Activated T-helper 17 cell treated with anti-CD3 and anti-CD28 coated beads, Interleukin-2, amount 50 U/mL, for 72 hours (primary cell): ENCODE data around the gene ANKRD13A. TPM values are rescaled to one million over a fixed set of nuclear protein-coding genes. Genes with fewer than 3 reads are reported as not detected.
"Not testable (repeated sequence)": the region's sequence is repeated elsewhere in the genome, so short reads cannot be mapped to it uniquely, and the experiment has no call there.

Source experiments
- ATAC-seq: fragments of 150-1000 bp; cut with Tn5 transposase; replicated peaks from 2 replicates; pipeline ENCODE4 v1.10.0; 2021; ENCODE audit warnings: mild to moderate bottlenecking, moderate library complexity
- H3K27ac Mint-ChIP-seq: one replicate; pipeline ENCODE4 v1.8.0; 2022; ENCODE audit warnings: mixed read lengths
- H3K27me3 Mint-ChIP-seq: one replicate; pipeline ENCODE4 v1.8.0; 2022; ENCODE audit warnings: mixed read lengths
- H3K36me3 Mint-ChIP-seq: one replicate; pipeline ENCODE4 v1.8.0; 2022; ENCODE audit warnings: low read depth, mild to moderate bottlenecking, mixed read lengths
- H3K4me1 Mint-ChIP-seq: one replicate; pipeline ENCODE4 v1.8.0; 2022; ENCODE audit warnings: mixed read lengths
- H3K4me3 Mint-ChIP-seq: one replicate; pipeline ENCODE4 v1.8.0; 2022; ENCODE audit warnings: mild to moderate bottlenecking, mixed read lengths
- H3K9me3 Mint-ChIP-seq: one replicate; pipeline ENCODE4 v1.8.0; 2022; ENCODE audit warnings: mixed read lengths
- total RNA-seq, 2 donors: library from RNA; stranded (reverse); gene quantifications; one replicate each; pipeline ENCODE4 v1.2.3, GENCODE V29; 2022

The ANKRD13A gene
- total RNA-seq, 2 donors from 2014 or later: 61.4 to 68.5 TPM

DNA sequence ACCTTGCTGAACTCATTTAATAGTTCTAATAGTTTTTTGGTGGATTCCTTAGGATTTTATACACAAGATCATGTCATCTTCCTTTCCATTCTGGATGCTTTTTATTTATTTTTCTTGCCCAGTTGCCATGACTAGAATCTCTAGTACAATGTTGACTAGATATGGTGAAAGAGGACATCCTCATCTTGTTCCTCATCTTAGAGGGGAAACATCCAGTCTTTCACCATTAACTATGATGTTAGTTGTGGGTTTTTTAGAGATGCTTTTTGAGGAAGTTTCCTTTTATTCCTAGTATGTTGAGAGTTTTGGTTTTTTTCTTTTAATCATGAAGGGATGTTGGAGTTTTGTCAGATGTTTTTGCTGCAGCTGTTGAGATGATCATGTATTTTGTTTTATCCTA, 8.7 kb downstream of the ANKRD13A start:
- no peak for ATAC-seq
- H3K27me3 Mint-ChIP-seq: no peaks in the 10 kb centered on the region
- peaks cover 58% of the 10 kb centered on the region for H3K4me1 Mint-ChIP-seq
- H3K27ac Mint-ChIP-seq: no peak overlapping the region
- peak overlapping the region; percentile 77 for H3K4me3 Mint-ChIP-seq
- H3K9me3 Mint-ChIP-seq: no peaks in the 10 kb centered on the region
- peaks cover 42% of the 10 kb centered on the region for H3K36me3 Mint-ChIP-seq

DNA sequence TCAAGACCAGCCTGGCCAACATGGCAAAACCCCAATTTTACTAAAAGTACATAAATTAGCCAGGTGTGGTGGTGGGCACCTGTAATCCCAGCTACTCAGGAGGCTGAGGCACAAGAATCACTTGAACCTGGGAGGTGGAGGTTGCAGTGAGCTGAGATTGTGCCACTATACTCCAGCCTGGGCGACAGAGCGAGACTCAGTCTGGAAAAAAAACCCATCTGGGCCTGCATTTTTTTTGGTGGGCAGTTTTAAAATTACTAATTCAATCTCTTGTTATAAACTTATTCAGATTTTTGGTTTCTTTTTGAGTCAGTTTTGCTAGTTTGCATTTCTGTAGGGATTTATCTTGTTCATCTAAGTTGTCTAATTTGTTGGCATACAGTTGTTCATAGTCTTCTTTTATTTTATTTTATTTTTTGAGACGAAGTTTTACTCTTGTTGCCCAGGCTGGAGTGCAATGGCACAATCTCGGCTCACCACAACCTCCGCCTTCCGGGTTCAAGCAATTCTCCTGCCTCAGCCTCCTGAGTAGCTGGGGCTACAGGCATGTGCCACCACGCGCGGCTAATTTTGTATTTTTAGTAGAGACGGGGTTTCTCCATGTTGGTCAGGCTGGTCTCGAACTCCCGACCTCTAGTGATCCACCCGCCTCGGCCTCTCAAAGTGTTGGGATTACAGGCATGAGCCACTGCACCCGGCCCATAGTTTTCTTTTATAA, 9.6 kb downstream of the ANKRD13A start:
- ATAC-seq: peak; percentile 40
- H3K4me1 Mint-ChIP-seq: peaks cover 50% of the 10 kb centered on the region
- H3K27ac Mint-ChIP-seq: peak overlapping the region; percentile 79
- H3K27me3 Mint-ChIP-seq, H3K9me3 Mint-ChIP-seq: not testable (repeated sequence)
- H3K4me3 Mint-ChIP-seq: peak overlapping the region; percentile 77
- H3K36me3 Mint-ChIP-seq: peaks cover 43% of the 10 kb centered on the region

DNA sequence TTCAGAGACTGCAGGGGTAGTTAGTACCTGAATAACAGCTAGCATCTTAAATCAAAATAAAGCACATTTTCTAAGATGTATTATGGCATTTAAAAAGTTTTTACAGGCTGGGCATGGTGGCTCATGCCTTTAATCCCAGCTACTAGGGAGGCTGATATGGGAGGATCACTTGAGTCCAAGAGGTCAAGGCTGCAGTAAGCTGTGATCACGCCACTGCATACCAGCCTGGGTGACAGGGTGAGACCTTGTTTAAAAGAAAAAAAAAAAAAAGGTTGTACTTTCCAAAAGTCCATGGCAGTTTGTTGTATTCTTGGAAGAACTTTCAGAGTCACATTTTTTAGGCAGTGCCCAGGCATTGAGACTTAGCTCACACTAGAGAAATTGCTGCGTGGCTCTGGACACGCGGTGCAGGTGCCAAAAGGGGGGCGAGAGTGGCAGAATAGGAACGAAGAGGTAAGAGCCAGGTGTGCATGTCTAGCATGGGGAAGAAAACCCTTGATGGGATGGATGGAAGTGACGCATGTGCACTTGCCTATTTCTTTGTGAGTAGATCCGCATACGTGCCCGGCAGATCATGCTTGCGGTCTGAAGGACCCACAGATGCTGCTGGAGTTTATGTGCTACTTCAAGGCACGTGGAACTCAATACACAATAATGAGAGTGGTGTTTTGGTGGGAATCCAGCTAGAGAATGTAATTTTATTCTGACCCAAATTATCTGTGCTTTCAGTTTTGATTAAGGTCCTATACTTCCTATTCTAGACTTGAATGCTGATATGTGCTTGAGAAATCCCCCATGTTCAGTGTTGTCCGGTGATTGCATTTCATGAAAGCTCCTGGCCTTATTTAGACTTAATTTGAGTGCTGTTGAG, 11.9 kb downstream of the ANKRD13A start:
- H3K9me3 Mint-ChIP-seq: no peaks in the 10 kb centered on the region
- H3K4me3 Mint-ChIP-seq: peak overlapping the region; percentile 77
- peaks cover 64% of the 10 kb centered on the region for H3K36me3 Mint-ChIP-seq
- H3K4me1 Mint-ChIP-seq: peaks cover 43% of the 10 kb centered on the region
- H3K27me3 Mint-ChIP-seq: no peaks in the 10 kb centered on the region
- peak; percentile 62 for ATAC-seq
- peak overlapping the region; percentile 85 for H3K27ac Mint-ChIP-seq

DNA sequence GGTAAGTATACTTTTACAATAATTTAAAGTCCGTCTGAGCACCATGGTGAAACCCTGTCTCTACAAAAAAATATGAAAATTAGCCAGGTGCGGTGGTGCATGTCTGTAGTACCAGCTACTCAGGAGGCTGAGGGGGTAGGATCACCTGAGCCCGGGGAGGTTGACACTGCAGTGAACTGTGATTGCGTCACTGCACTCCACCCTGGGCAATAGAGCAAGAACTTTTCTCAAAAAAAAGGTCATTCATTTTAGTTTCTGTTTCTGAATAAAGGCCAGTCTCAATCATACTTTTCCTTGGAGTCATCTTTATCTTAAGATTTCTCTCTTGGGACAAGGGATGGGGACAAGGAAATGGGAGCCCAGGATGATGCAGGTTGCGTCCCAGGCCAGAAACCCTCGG, 12.9 kb downstream of the ANKRD13A start:
- Mint-ChIP-seq H3K36me3 (peaks cover 64% of the 10 kb centered on the region), H3K27me3 (no peaks in the 10 kb centered on the region), H3K27ac (peak overlapping the region; percentile 85), H3K4me1 (peaks cover 43% of the 10 kb centered on the region), H3K4me3 (peak overlapping the region; percentile 77), H3K9me3 (no peaks in the 10 kb centered on the region)
- no peak for ATAC-seq

DNA sequence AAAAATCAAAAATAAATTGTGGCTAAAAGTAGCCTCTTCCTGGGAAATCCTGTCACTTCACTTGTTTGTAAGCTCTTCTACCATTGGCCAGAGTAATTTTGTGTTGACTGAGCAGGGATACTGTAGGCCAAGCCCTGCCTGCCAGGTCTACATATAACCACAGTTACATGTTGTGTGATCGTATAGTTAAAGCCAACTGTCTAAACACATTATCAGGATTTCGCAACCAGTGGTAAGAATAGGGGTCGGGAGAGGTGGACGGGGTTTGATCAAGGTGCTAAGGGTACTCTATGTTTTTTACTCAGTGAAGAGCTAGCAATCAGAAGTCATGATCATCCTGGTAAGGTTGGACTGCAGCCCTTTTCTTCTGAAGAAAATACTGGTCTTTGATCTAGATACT, 13.4 kb downstream of the ANKRD13A start:
- no peaks in the 10 kb centered on the region for H3K9me3 Mint-ChIP-seq
- peak overlapping the region; percentile 77 for H3K4me3 Mint-ChIP-seq
- H3K27me3 Mint-ChIP-seq: no peaks in the 10 kb centered on the region
- peak overlapping the region; percentile 85 for H3K27ac Mint-ChIP-seq
- peaks cover 43% of the 10 kb centered on the region for H3K4me1 Mint-ChIP-seq
- H3K36me3 Mint-ChIP-seq: peaks cover 68% of the 10 kb centered on the region
- ATAC-seq: no peak

DNA sequence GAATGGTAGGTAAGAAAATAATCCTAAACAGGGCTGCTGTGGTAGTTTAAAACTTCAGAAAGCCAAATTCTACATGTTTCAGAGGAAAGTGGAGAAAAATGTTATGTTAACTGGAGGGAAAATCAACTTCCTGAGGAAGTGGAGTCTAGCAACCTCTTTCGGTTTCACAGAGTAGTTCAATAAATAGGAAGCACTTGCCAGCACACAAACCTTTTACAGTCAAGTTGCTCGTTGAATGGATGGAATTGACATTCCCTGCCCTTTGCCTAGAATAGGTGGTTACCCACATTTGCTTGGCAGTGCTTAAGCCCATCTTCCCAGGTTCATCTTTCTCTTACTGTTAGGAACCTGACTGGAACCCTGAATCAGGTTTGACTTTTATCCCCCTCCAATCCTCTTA, 15.9 kb downstream of the ANKRD13A start:
- no peaks in the 10 kb centered on the region for H3K9me3 Mint-ChIP-seq
- H3K27me3 Mint-ChIP-seq: no peaks in the 10 kb centered on the region
- no peak for ATAC-seq
- peak overlapping the region; percentile 66 for H3K27ac Mint-ChIP-seq
- peak overlapping the region; percentile 54 for H3K4me3 Mint-ChIP-seq
- peaks cover 87% of the 10 kb centered on the region for H3K36me3 Mint-ChIP-seq
- peaks cover 30% of the 10 kb centered on the region for H3K4me1 Mint-ChIP-seq

DNA sequence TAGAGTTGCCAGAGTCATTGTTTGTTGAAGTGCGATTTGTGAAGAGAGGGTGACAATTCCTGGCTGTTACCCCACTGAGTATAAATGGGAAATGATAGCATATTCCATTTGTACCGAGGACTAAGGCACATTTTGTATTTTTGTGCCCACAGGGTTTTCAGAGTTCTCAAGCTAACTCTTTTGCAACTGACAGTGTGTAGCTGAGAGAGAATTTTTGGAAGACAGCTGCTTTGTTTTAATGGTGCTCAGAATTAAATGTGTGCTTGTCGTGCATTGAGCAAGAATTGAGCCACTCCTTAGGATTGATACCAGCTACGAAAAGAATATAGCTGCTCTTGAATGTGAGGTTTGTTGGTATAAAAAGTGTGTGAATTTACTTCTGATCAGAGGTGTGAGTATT, 21.7 kb downstream of the ANKRD13A start:
- ATAC-seq: no peak
- peaks cover 100% of the 10 kb centered on the region for H3K36me3 Mint-ChIP-seq
- no peak overlapping the region for H3K27ac Mint-ChIP-seq

DNA sequence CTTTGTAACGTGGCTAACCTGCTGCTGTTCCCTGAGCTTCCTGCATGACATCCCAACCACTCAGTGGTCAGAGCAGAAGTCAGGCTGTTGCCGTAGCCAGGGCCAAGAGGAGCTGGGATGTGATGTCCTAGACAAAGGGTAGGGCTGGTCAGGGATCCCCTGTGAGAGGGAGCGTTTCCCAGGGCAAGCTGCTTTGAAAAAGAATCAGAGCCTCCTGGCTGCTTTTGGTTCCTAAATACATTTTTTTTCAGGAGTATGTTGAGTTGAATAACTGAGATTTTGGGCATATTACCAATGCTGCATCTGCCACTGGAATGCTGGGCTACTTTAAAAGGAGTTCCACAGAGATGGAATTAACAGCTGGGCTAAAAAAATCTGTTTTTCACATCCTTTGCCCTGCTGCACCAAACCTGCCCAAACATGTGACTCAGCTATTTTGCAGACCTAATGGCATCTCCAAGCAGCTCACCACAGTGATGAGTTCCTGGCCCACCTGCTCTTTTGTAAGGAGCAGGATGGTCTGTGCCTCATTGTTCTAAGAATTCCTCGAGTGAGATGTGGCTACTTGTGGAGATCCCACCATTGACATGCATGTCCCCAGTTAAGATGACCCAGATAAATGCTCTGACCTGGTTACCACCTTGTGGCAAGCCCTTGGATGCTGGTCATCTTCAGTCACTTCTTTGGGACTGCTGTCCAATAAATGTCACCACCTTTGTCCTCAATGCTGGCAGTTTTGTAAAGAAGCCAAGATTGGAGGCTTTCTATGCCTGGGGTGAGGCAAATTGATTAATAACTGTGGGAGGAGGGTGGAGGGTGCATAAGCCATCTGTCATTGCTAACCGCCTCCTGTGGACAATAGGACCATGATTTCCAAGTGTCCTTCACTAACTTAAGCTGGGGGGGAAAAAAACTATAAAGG, 24.1 kb downstream of the ANKRD13A start:
- H3K36me3 Mint-ChIP-seq: peaks cover 98% of the 10 kb centered on the region
- H3K4me3 Mint-ChIP-seq: no peak overlapping the region
- H3K27ac Mint-ChIP-seq: no peak overlapping the region
- H3K27me3 Mint-ChIP-seq: no peaks in the 10 kb centered on the region
- H3K4me1 Mint-ChIP-seq: peaks cover 7% of the 10 kb centered on the region
- no peaks in the 10 kb centered on the region for H3K9me3 Mint-ChIP-seq
- ATAC-seq: no peak

More for the DNA sequence above, 21.7 kb downstream of the ANKRD13A start:
- H3K27me3 Mint-ChIP-seq: no peaks in the 10 kb centered on the region
- H3K9me3 Mint-ChIP-seq: no peaks in the 10 kb centered on the region
- no peaks in the 10 kb centered on the region for H3K4me1 Mint-ChIP-seq
- no peak overlapping the region for H3K4me3 Mint-ChIP-seq

DNA sequence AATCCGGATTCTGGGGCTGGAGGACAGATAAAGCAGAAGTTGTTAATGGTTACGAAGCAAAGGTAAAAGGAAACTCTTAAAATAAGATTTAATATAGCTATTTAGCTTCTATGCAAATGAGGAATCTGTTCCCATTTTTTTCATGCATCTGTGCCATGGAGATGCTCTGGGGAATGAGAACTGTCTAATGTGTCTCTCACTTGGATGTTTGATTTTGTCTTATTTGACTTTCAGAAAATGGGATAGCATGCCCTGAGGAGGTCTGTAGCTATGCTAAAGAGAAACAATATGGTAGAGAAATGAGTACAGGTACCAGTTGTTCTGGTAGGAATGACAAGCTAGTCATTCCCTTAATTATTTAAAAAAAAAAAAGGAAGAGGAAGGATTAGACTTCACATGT, 24.8 kb downstream of the ANKRD13A start:
- Mint-ChIP-seq H3K9me3 (no peaks in the 10 kb centered on the region), H3K27ac (no peak overlapping the region), H3K4me3 (no peak overlapping the region), H3K27me3 (no peaks in the 10 kb centered on the region), H3K4me1 (peaks cover 7% of the 10 kb centered on the region), H3K36me3 (peaks cover 98% of the 10 kb centered on the region)
- no peak for ATAC-seq

DNA sequence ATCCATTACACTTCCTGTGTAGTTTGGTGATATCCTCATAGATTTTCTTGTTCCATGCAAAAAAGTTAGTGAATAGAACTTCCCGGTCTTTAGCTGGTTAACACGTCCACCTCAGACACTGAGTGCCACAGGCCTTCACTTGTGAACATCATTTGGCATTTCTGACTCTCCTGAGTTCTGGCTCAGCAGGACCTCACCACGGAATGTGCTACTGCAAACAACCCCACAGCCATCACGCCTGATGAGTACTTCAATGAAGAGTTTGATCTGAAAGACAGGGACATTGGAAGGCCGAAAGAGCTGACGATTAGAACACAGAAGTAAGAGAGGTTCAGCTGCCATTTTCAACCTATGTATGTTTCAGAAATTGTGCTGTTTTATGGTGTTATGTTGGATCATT, 29.1 kb downstream of the ANKRD13A start:
- no peak overlapping the region for H3K4me3 Mint-ChIP-seq
- H3K27me3 Mint-ChIP-seq: no peaks in the 10 kb centered on the region
- H3K36me3 Mint-ChIP-seq: peaks cover 97% of the 10 kb centered on the region
- ATAC-seq: no peak
- H3K4me1 Mint-ChIP-seq: peaks cover 7% of the 10 kb centered on the region
- H3K9me3 Mint-ChIP-seq: no peaks in the 10 kb centered on the region
- peak overlapping the region; percentile 42 for H3K27ac Mint-ChIP-seq

DNA sequence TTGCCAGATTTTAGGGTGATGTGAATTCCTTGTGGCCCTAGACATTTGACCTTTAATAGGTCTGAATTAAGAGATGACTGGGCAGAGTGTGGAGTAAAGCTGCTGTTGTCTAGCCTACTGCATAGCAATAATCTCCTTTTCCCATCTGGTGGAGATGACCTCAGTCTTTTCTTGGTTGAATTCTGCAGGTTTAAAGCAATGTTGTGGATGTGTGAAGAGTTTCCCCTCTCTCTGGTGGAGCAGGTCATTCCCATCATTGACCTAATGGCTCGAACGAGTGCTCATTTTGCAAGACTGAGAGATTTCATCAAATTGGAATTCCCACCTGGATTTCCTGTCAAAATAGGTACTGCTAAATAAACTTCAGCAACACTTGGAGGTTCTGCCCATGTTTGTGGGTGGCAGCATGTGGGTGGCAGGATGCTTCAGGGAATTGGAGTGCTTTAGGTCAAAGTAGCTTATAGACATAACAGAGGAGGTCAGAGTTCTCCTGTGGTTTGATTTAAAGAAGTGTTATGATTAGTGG, 30.1 kb downstream of the ANKRD13A start:
- no peak overlapping the region for H3K4me3 Mint-ChIP-seq
- ATAC-seq: no peak
- H3K27me3 Mint-ChIP-seq: no peaks in the 10 kb centered on the region
- H3K27ac Mint-ChIP-seq: no peak overlapping the region
- peaks cover 97% of the 10 kb centered on the region for H3K36me3 Mint-ChIP-seq
- peaks cover 7% of the 10 kb centered on the region for H3K4me1 Mint-ChIP-seq
- H3K9me3 Mint-ChIP-seq: no peaks in the 10 kb centered on the region

DNA sequence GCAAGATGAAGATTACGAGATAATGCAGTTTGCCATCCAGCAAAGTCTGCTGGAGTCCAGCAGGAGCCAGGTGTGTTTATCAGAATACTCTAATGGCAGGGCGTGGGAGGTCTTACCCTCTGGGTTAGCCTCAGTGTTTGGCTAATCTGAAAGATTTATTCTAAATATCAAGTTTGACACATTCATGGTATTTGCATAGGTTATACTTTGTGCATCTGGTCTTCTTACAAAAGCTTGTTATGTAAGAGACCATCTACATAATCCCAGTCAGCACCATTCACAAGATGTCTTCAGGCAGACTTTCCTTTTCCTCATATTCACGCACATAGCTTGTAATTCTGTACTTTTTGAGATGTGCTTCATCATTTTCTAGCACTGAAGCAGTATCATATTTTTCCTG, 34.7 kb downstream of the ANKRD13A start:
- ATAC-seq: no peak
- no peaks in the 10 kb centered on the region for H3K27me3 Mint-ChIP-seq
- peaks cover 9% of the 10 kb centered on the region for H3K4me1 Mint-ChIP-seq
- H3K27ac Mint-ChIP-seq: peak overlapping the region; percentile 75
- no peak overlapping the region for H3K4me3 Mint-ChIP-seq
- no peaks in the 10 kb centered on the region for H3K9me3 Mint-ChIP-seq
- H3K36me3 Mint-ChIP-seq: peaks cover 99% of the 10 kb centered on the region

DNA sequence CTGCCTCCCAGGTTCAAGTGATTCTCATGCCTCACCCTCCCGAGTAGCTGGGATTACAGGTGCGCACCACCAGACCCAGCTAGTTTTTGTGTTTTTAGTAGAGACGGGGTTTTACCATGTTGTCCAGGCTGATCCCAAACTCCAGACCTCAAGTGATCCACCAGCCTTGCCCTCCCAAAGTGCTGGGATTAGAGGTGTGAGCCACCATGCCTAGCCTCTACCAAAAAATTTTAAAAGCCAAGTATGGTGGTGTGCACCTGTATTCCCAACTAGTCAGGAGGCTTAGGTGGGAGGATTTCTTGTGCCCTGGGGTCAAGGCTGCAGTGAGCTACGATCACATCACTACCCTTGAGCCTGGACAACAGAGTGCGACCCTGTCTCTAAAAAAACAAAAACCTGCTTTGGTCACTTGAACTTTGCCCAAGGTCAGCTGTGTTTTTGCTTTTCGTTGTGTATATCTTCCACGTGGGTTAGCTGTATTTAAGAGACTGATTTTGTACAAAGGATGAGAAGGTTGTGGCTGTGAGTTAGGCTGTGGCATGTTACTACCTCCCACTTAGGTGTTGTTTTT, 36.4 kb downstream of the ANKRD13A start:
- peaks cover 25% of the 10 kb centered on the region for H3K4me1 Mint-ChIP-seq
- peaks cover 99% of the 10 kb centered on the region for H3K36me3 Mint-ChIP-seq
- no peaks in the 10 kb centered on the region for H3K27me3 Mint-ChIP-seq
- no peak overlapping the region for H3K4me3 Mint-ChIP-seq
- no peaks in the 10 kb centered on the region for H3K9me3 Mint-ChIP-seq
- peak overlapping the region; percentile 75 for H3K27ac Mint-ChIP-seq
- no peak for ATAC-seq

DNA sequence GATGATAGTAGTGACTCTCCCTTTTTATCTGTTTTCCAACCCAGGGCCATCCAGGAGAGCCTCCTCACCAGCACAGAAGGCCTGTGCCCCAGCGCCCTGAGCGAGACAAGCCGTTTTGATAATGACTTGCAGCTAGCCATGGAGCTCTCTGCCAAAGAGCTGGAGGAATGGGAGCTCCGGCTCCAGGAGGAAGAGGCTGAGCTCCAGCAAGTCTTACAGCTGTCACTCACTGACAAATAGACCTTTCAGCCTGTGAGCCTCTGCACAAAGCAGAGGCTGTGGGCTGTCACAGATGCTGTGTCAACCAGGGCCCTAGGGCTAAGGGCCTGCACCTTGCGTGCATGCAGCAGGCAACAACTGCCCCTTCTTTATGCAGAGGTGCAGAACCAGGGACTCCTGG, 38.1 kb downstream of the ANKRD13A start:
- Mint-ChIP-seq H3K9me3 (no peaks in the 10 kb centered on the region), H3K27ac (no peak overlapping the region), H3K27me3 (no peaks in the 10 kb centered on the region), H3K4me1 (peaks cover 29% of the 10 kb centered on the region), H3K4me3 (no peak overlapping the region), H3K36me3 (peaks cover 95% of the 10 kb centered on the region)
- no peak for ATAC-seq
